Activated CD4-positive, alpha-beta T cell treated with anti-CD3 and anti-CD28 coated beads for 36 hours (primary cell): Measurements from ENCODE around the gene LIG3. TPM values are rescaled to one million over a fixed set of nuclear protein-coding genes. Genes with fewer than 3 reads are reported as not detected.

Source experiments
- ATAC-seq: fragments of 200-7000 bp; cut with Tn5 transposase; one replicate; pipeline ENCODE4 v1.10.0; 2021; ENCODE audit warnings: mild to moderate bottlenecking, moderate library complexity
- CTCF ChIA-PET: fragments of 350-600 bp; sonication (Branson Sonifier 250); formaldehyde crosslinking; loops from one replicate; lab custom pipeline; 2021; ENCODE audit warnings: antibody characterized with exemption; lab: Charles Lee
- POLR2A ChIA-PET: fragments of 350-600 bp; sonication (Branson Sonifier 250); formaldehyde crosslinking; loops from one replicate; lab custom pipeline; 2021; ENCODE audit warnings: antibody characterized with exemption, inconsistent platforms; lab: Charles Lee
- DNase-seq: peaks from one replicate; pipeline ENCODE4 v3.0.0-alpha.2; 2020
- H3K27ac Mint-ChIP-seq: one replicate; pipeline ENCODE4 v1.8.0; 2021; ENCODE audit warnings: mixed read lengths
- H3K27me3 Mint-ChIP-seq: one replicate; pipeline ENCODE4 v1.8.0; 2021; ENCODE audit warnings: mixed read lengths
- H3K36me3 Mint-ChIP-seq: one replicate; pipeline ENCODE4 v1.8.0; 2021; ENCODE audit warnings: low read depth, mixed read lengths
- H3K4me1 Mint-ChIP-seq: one replicate; pipeline ENCODE4 v1.8.0; 2021; ENCODE audit warnings: mixed read lengths
- H3K4me3 Mint-ChIP-seq: one replicate; pipeline ENCODE4 v1.8.0; 2021; ENCODE audit warnings: mild to moderate bottlenecking, moderate library complexity, mixed read lengths
- H3K9me3 Mint-ChIP-seq: one replicate; pipeline ENCODE4 v1.8.0; 2021; ENCODE audit warnings: low read depth, mixed read lengths
- intact Hi-C, 2 experiments: fragments of 100-400 bp; cut with DNase I in 1 of 2; cut with micrococcal nuclease in 1 of 2; formaldehyde crosslinking; loops; one replicate each; pipeline versions ENCODE4 v1.14.2 to v1.15.1; 2022 to 2024; cut with DNase I, micrococcal nuclease
- total RNA-seq, 2 experiments: library from RNA; stranded (reverse); gene quantifications; one replicate each; pipeline ENCODE4 v1.2.3, GENCODE V29; 2021

LIG3 gene
- total RNA-seq, 2 experiments from 2014 or later: 42.3 to 56.8 TPM

GRCh38 chr17:34981538-34982241 lies 1.4 kb downstream of the LIG3 start:
- H3K27me3 Mint-ChIP-seq: no peaks in the 10 kb centered on the region
- ChIA-PET POLR2A (interaction anchor here (0.6 to 1.5 kb wide), 7 partner anchors 9 to 604 kb away, joined by 3 to 5 read pairs (median 4); no protein-coding TSS in a partner anchor), CTCF (interaction anchor here (0.6 to 4.9 kb wide), 12 partner anchors 10 to 553 kb away, joined by 3 to 25 read pairs (median 3); partner anchors contain the start of genes RAD51D and TMEM132E)
- ATAC-seq (no peak), DNase-seq (no peak)
- no peaks in the 10 kb centered on the region for H3K9me3 Mint-ChIP-seq
- H3K36me3 Mint-ChIP-seq: peaks cover 26% of the 10 kb centered on the region
- intact Hi-C loops: loop anchor here (1.0 to 10.0 kb wide), 6 partner anchors 20 to 605 kb away; partner anchors contain the start of genes AP2B1 (in 1 of the 2), CCT6B (in 1 of the 2), SLFN12L (in 1 of the 2) and ZNF830 (in 1 of the 2)
- peak overlapping the region; percentile 86 for H3K4me3 Mint-ChIP-seq
- H3K27ac Mint-ChIP-seq: peak overlapping the region; percentile 93
- H3K4me1 Mint-ChIP-seq: peaks cover 50% of the 10 kb centered on the region

GRCh38 chr17:34987232-34987631 lies 6.9 kb downstream of the LIG3 start:
- intact Hi-C loops: loop anchor here in 1 of 2 experiments (10.0 kb wide), 1 partner anchor 562 kb away; no protein-coding TSS in a partner anchor
- H3K27me3 Mint-ChIP-seq: no peaks in the 10 kb centered on the region
- POLR2A ChIA-PET: no interaction called here
- H3K36me3 Mint-ChIP-seq: peaks cover 51% of the 10 kb centered on the region
- no peak overlapping the region for H3K27ac Mint-ChIP-seq
- CTCF ChIA-PET: interaction anchor here (0.7 kb wide), 1 partner anchor 648 kb away, joined by 3 read pairs; no protein-coding TSS in a partner anchor
- no peak for ATAC-seq
- H3K4me3 Mint-ChIP-seq: no peak overlapping the region
- no peaks in the 10 kb centered on the region for H3K9me3 Mint-ChIP-seq
- H3K4me1 Mint-ChIP-seq: peaks cover 31% of the 10 kb centered on the region
- DNase-seq: no peak

GRCh38 chr17:34988644-34989043 lies 8.3 kb downstream of the LIG3 start:
- Mint-ChIP-seq H3K4me3 (no peak overlapping the region), H3K9me3 (no peaks in the 10 kb centered on the region), H3K36me3 (peaks cover 48% of the 10 kb centered on the region), H3K27me3 (no peaks in the 10 kb centered on the region), H3K4me1 (peaks cover 18% of the 10 kb centered on the region), H3K27ac (no peak overlapping the region)
- intact Hi-C loops: loop anchor here in 1 of 2 experiments (10.0 kb wide), 1 partner anchor 564 kb away; no protein-coding TSS in a partner anchor
- ChIA-PET CTCF (interaction anchor here (0.6 to 1.1 kb wide), 2 partner anchors 132 to 134 kb away, joined by 3 read pairs; no protein-coding TSS in a partner anchor), POLR2A (interaction anchor here (0.7 kb wide), 1 partner anchor 779 kb away, joined by 3 read pairs; no protein-coding TSS in a partner anchor)
- DNase-seq (no peak), ATAC-seq (no peak)

- intact Hi-C loops: loop anchor here in 1 of 2 experiments (10.0 kb wide), 1 partner anchor 565 kb away; no protein-coding TSS in a partner anchor
- peaks cover 43% of the 10 kb centered on the region for H3K36me3 Mint-ChIP-seq
- no peak overlapping the region for H3K4me3 Mint-ChIP-seq
- no peak for ATAC-seq
- no peak overlapping the region for H3K27ac Mint-ChIP-seq
- ChIA-PET CTCF (no interaction called here), POLR2A (interaction anchor here (0.6 kb wide), 1 partner anchor 130 kb away, joined by 5 read pairs; no protein-coding TSS in a partner anchor)
- no peaks in the 10 kb centered on the region for H3K27me3 Mint-ChIP-seq
- DNase-seq: no peak
- H3K9me3 Mint-ChIP-seq: no peaks in the 10 kb centered on the region
- peaks cover 10% of the 10 kb centered on the region for H3K4me1 Mint-ChIP-seq
Measured at GRCh38 chr17:34989473-34989872, 9.2 kb downstream of the LIG3 start.

GRCh38 chr17:34990921-34991365 lies 10.6 kb downstream of the LIG3 start:
- no peak for ATAC-seq
- H3K36me3 Mint-ChIP-seq: peaks cover 51% of the 10 kb centered on the region
- no peaks in the 10 kb centered on the region for H3K4me1 Mint-ChIP-seq
- no peak for DNase-seq
- H3K4me3 Mint-ChIP-seq: no peak overlapping the region
- intact Hi-C loops: loop anchor here in 1 of 2 experiments (10.0 kb wide), 1 partner anchor 754 kb away; no protein-coding TSS in a partner anchor
- H3K9me3 Mint-ChIP-seq: no peaks in the 10 kb centered on the region
- ChIA-PET POLR2A (interaction anchor here (0.5 to 1.4 kb wide), 3 partner anchors 9 to 63 kb away, joined by 5 to 13 read pairs (median 7); no protein-coding TSS in a partner anchor), CTCF (interaction anchor here (0.7 to 2.5 kb wide), 6 partner anchors 9 to 151 kb away, joined by 3 to 15 read pairs (median 6); partner anchors contain the start of genes NLE1 and RAD51D)
- no peak overlapping the region for H3K27ac Mint-ChIP-seq
- no peaks in the 10 kb centered on the region for H3K27me3 Mint-ChIP-seq

GRCh38 chr17:34991606-34992005 lies 11.3 kb downstream of the LIG3 start:
- no peaks in the 10 kb centered on the region for H3K9me3 Mint-ChIP-seq

GRCh38 chr17:34993031-34993430 lies 12.7 kb downstream of the LIG3 start:
- Mint-ChIP-seq H3K9me3 (no peaks in the 10 kb centered on the region), H3K4me1 (peaks cover under 1% of the 10 kb centered on the region), H3K27ac (peak overlapping the region; percentile 8), H3K27me3 (no peaks in the 10 kb centered on the region), H3K4me3 (no peak overlapping the region), H3K36me3 (peaks cover 43% of the 10 kb centered on the region)
- intact Hi-C loops: loop anchor here in 1 of 2 experiments (10.0 kb wide), 1 partner anchor 752 kb away; no protein-coding TSS in a partner anchor
- ATAC-seq (no peak), DNase-seq (no peak)
- ChIA-PET CTCF (interaction anchor here (1.2 kb wide), 1 partner anchor 14 kb away, joined by 3 read pairs; no protein-coding TSS in a partner anchor), POLR2A (interaction anchor here (0.6 kb wide), 1 partner anchor 34 kb away, joined by 3 read pairs; no protein-coding TSS in a partner anchor)

More at GRCh38 chr17:34991606-34992005, 11.3 kb downstream of the LIG3 start:
- ATAC-seq: no peak
- POLR2A ChIA-PET: interaction anchor here (0.5 to 1.4 kb wide), 2 partner anchors 10 to 50 kb away, joined by 5 to 7 read pairs; no protein-coding TSS in a partner anchor
- Mint-ChIP-seq H3K4me1 (no peaks in the 10 kb centered on the region), H3K27me3 (no peaks in the 10 kb centered on the region), H3K27ac (no peak overlapping the region), H3K36me3 (peaks cover 47% of the 10 kb centered on the region), H3K4me3 (no peak overlapping the region)
- CTCF ChIA-PET: interaction anchor here (0.6 to 2.5 kb wide), 8 partner anchors 8 to 150 kb away, joined by 3 to 15 read pairs (median 4); partner anchors contain the start of genes NLE1 and RAD51D
- intact Hi-C loops: loop anchor here in 1 of 2 experiments (10.0 kb wide), 1 partner anchor 753 kb away; no protein-coding TSS in a partner anchor
- DNase-seq: no peak

- CTCF ChIA-PET: interaction anchor here (1.0 to 2.3 kb wide), 8 partner anchors 11 to 123 kb away, joined by 3 to 8 read pairs (median 4); partner anchors contain the start of genes RAD51D and RFFL
- Mint-ChIP-seq H3K36me3 (peaks cover 41% of the 10 kb centered on the region), H3K4me1 (peaks cover 6% of the 10 kb centered on the region), H3K27ac (no peak overlapping the region), H3K27me3 (no peaks in the 10 kb centered on the region), H3K4me3 (no peak overlapping the region), H3K9me3 (no peaks in the 10 kb centered on the region)
- ATAC-seq (no peak), DNase-seq (no peak)
- POLR2A ChIA-PET: no interaction called here
- intact Hi-C loops: loop anchor here in 1 of 2 experiments (10.0 kb wide), 1 partner anchor 748 kb away; no protein-coding TSS in a partner anchor
Measured at GRCh38 chr17:34996422-34997285, 16.3 kb downstream of the LIG3 start.

- H3K4me3 Mint-ChIP-seq: no peak overlapping the region
- no peak for ATAC-seq
- peaks cover 40% of the 10 kb centered on the region for H3K36me3 Mint-ChIP-seq
- H3K27me3 Mint-ChIP-seq: no peaks in the 10 kb centered on the region
- H3K27ac Mint-ChIP-seq: no peak overlapping the region
- ChIA-PET CTCF (interaction anchor here (1.0 to 2.3 kb wide), 8 partner anchors 11 to 123 kb away, joined by 3 to 8 read pairs (median 4); partner anchors contain the start of genes RAD51D and RFFL), POLR2A (no interaction called here)
- peaks cover 6% of the 10 kb centered on the region for H3K4me1 Mint-ChIP-seq
- no peaks in the 10 kb centered on the region for H3K9me3 Mint-ChIP-seq
- no peak for DNase-seq
- intact Hi-C loops: loop anchor here in 1 of 2 experiments (10.0 kb wide), 1 partner anchor 747 kb away; no protein-coding TSS in a partner anchor
Measured at GRCh38 chr17:34997355-34997862, 17.1 kb downstream of the LIG3 start.

GRCh38 chr17:34998205-34998604 lies 17.9 kb downstream of the LIG3 start:
- DNase-seq (peak; percentile 89), ATAC-seq (peak; percentile 100)
- ChIA-PET CTCF (interaction anchor here (0.7 to 4.9 kb wide), 12 partner anchors 11 to 446 kb away, joined by 3 to 34 read pairs (median 4); partner anchors contain the start of genes RAD51D and RFFL), POLR2A (no interaction called here)
- Mint-ChIP-seq H3K4me3 (no peak overlapping the region), H3K27ac (peak overlapping the region; percentile 51), H3K4me1 (peaks cover 6% of the 10 kb centered on the region), H3K36me3 (peaks cover 36% of the 10 kb centered on the region), H3K27me3 (no peaks in the 10 kb centered on the region), H3K9me3 (no peaks in the 10 kb centered on the region)
- intact Hi-C loops: loop anchor here (1.0 to 10.0 kb wide), 3 partner anchors 91 to 747 kb away; partner anchors contain the start of gene RAD51D (in 2 of the 2)
